Muscle layer of duodenum (tissue), 2 donors: ENCODE measurements around the gene TARDBP.
A peak's percentile ranks its signal among the peaks of the same experiment; 100 is the strongest.
"Not testable (repeated sequence)": the region's sequence is repeated elsewhere in the genome, so short reads cannot be mapped to it uniquely, and the experiment has no call there.

Experiments
- H3K27ac ChIP-seq: one replicate; pipeline ENCODE4 v1.7.0; 2013; ENCODE audit warnings: mild to moderate bottlenecking, low read length
- H3K27me3 ChIP-seq: one replicate; pipeline ENCODE4 v1.7.0; 2013; ENCODE audit warnings: low read depth, mild to moderate bottlenecking, control low read depth, low read length
- H3K36me3 ChIP-seq, 2 donors: one replicate each; pipeline ENCODE4 v1.7.0; 2013; ENCODE audit warnings: low read length in 2 of 2, control low read depth in 1 of 2, mild to moderate bottlenecking in 1 of 2; ENCODE audit not compliant: insufficient read depth in 2 of 2, control insufficient read depth in 1 of 2
- H3K4me1 ChIP-seq, 2 donors: one replicate each; pipeline ENCODE4 v1.7.0; 2013; ENCODE audit warnings: low read length in 2 of 2, mild to moderate bottlenecking in 2 of 2, control low read depth in 1 of 2, moderate library complexity in 1 of 2; ENCODE audit not compliant: insufficient read depth in 2 of 2, control insufficient read depth in 1 of 2
- H3K4me3 ChIP-seq, 2 donors: one replicate each; pipeline ENCODE4 v1.7.0; 2013; ENCODE audit warnings: low read length in 2 of 2, low read depth in 1 of 2, mild to moderate bottlenecking in 1 of 2
- H3K9me3 ChIP-seq, 2 donors: one replicate each; pipeline ENCODE4 v1.7.0; 2013; ENCODE audit warnings: low read length in 2 of 2, control low read depth in 1 of 2, mild to moderate bottlenecking in 1 of 2; ENCODE audit not compliant: control insufficient read depth in 1 of 2
- donor health status: healthy.

Gene TARDBP

DNA sequence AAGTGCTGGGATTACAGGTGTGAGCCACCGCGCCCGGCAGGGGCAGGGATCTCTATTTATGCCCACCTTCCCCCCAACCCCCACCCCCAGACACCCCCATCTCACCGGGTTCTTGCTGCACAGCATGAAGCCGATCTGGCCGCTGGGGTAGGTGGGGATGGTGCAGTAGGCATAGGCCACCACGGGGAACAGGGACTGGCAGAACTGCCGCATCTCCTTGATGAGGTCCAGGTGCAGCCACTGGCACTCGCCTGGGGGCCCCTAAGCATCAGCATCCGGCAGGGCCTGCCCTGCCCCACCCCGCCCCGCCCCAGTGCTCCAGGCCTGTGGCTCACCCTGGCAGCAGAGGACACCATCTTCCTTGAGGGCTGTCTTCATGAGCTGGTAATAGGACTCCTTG lies 43.2 kb downstream of the TARDBP start:
- no peak overlapping the region for H3K27ac ChIP-seq
- H3K27me3 ChIP-seq = no peaks in the 10 kb centered on the region
- H3K4me1 ChIP-seq = peaks cover 0 to 12% of the 10 kb centered on the region in 2 donors
- no peaks in the 10 kb centered on the region for H3K9me3 ChIP-seq
- no peak overlapping the region for H3K4me3 ChIP-seq
- peaks cover 6 to 17% of the 10 kb centered on the region in 2 donors for H3K36me3 ChIP-seq

GRCh38 chr1:11056504-11056903 lies 44.0 kb downstream of the TARDBP start:
- Histone ChIP-seq H3K36me3 (peaks cover 6 to 17% of the 10 kb centered on the region in 2 donors), H3K27ac (no peak overlapping the region), H3K9me3 (no peaks in the 10 kb centered on the region), H3K4me3 (no peak overlapping the region), H3K4me1 (peaks cover 0 to 20% of the 10 kb centered on the region in 2 donors), H3K27me3 (no peaks in the 10 kb centered on the region)

- H3K9me3 ChIP-seq = no peaks in the 10 kb centered on the region
- no peak overlapping the region for H3K27ac ChIP-seq
- H3K36me3 ChIP-seq = peaks cover 6 to 17% of the 10 kb centered on the region in 2 donors
- H3K4me3 ChIP-seq = no peak overlapping the region
- peaks cover 0 to 24% of the 10 kb centered on the region in 2 donors for H3K4me1 ChIP-seq
- no peaks in the 10 kb centered on the region for H3K27me3 ChIP-seq
These were observed 45.0 kb downstream of the TARDBP start for GRCh38 chr1:11057477-11057876.

DNA sequence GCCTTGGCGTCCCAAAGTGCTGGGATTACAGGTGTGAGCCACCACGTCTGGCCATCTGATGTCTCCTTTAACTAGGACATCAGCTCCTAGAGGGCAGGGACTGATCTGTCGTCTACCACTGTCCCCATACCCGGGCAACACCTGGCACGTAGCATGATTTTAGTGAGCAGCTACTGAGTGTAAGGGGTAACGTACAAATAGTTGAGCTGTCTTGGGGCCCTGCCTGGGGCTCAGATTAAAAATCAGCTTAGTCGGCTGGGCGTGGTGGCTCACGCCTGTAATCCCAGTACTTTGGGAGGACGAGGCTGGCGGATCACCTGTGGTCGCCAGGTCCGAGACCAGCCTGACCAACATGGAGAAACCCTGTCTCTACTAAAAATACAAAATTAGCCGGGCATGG lies 45.6 kb downstream of the TARDBP start:
- H3K27me3 ChIP-seq = no peaks in the 10 kb centered on the region
- H3K27ac ChIP-seq = no peak overlapping the region
- peaks cover 6 to 20% of the 10 kb centered on the region in 2 donors for H3K36me3 ChIP-seq
- H3K9me3 ChIP-seq = no peaks in the 10 kb centered on the region
- no peak overlapping the region for H3K4me3 ChIP-seq
- peaks cover 0 to 24% of the 10 kb centered on the region in 2 donors for H3K4me1 ChIP-seq

DNA sequence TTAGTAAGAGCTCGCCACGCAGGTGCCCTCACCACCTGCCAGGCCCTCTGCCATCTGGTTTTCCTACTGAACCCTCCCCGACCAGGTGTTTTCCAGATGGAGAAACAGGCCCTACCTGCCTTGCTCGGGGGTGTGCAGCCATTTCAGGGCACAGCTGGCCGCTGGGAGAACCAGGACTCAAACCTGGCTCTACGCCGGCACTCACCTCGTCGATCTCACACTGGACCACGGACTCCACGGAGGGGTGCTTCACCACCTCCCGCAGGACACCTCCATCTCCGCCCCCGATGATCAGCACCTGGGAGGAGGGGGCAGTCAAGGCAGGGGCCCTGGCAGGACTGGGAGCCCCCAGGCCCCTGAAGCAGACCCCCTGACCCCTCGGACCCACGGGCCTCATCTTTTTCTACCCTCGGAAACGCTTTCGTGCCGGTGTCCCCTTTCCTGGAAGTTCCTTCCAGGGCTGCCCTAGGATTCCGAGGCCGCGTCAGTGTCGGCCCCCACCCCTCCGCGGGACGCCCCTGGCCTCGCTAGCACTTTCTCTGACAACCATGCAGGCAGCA lies 46.2 kb downstream of the TARDBP start:
- Histone ChIP-seq H3K27me3 (no peaks in the 10 kb centered on the region), H3K36me3 (peaks cover 6 to 24% of the 10 kb centered on the region in 2 donors), H3K27ac (no peak overlapping the region), H3K4me3 (peak overlapping the region; percentile 67 to 92), H3K4me1 (peaks cover 0 to 24% of the 10 kb centered on the region in 2 donors), H3K9me3 (no peaks in the 10 kb centered on the region)

DNA sequence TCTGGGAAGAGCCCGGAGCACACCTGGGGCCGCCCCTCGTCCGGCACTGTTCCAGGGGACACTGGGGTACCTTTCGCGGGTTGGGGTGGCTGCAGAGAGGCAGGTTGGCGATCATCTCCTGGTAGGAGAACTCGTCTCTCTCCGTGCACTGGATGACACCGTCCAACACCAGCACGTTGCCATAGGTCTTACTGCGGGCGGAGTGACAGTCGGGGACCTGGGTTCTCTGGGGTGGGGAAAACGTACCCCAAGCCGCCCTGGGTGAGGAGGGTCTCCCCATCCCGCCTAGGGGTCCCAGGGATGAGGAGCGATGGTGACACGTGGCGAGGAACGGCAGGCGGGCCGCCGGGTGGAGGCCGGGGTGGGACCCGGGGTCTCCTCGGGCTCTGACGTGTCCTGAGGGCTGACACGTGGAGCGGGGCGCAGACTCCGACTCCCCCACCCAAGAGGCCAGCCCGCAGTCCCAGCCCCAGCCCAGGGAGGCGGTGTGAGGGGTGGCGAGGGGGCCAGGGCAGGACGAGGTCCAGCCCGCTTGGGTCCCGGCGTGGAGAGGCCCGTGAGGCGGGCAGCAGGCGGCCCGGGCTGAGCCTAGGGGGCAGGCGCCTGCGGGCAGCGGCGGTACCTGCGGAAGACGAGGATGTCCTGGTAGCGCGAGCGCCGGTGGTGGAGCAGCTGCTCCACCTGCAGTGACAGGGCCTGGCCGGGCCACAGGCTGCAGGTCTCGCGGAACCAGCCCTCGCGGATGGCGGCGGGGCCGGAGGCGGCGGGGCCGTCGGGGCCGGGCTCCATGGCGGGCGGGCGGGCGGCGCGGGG lies 46.9 kb downstream of the TARDBP start:
- H3K36me3 ChIP-seq = peaks cover 6 to 21% of the 10 kb centered on the region in 2 donors

GRCh38 chr1:11059968-11060830 lies 47.7 kb downstream of the TARDBP start, which contains the start of gene SRM:
SRM (minus strand) TSS chr1:11060018; CDS start chr1:11059943, 75 bp downstream.
- Histone ChIP-seq H3K27ac (peak within 1 kb of the TSS; percentile 76), H3K4me3 (peak within 1 kb of the TSS; percentile 92 to 93), H3K4me1 (peaks cover 0 to 24% of the 10 kb centered on the region in 2 donors), H3K36me3 (peaks cover 11 to 26% of the 10 kb centered on the region in 2 donors), H3K27me3 (no peaks in the 10 kb centered on the region), H3K9me3 (no peaks in the 10 kb centered on the region)

More for the DNA sequence above, 46.9 kb downstream of the TARDBP start:
- H3K9me3 ChIP-seq = no peaks in the 10 kb centered on the region
- peak overlapping the region; percentile 67 to 92 for H3K4me3 ChIP-seq
- peaks cover 0 to 24% of the 10 kb centered on the region in 2 donors for H3K4me1 ChIP-seq
- no peaks in the 10 kb centered on the region for H3K27me3 ChIP-seq
- no peak overlapping the region for H3K27ac ChIP-seq

GRCh38 chr1:11061652-11062365 lies 49.4 kb downstream of the TARDBP start:
- H3K27me3 ChIP-seq = no peaks in the 10 kb centered on the region
- peaks cover 13 to 29% of the 10 kb centered on the region in 2 donors for H3K36me3 ChIP-seq
- H3K27ac ChIP-seq = no peak overlapping the region
- no peaks in the 10 kb centered on the region for H3K9me3 ChIP-seq
- H3K4me3 ChIP-seq = no peak overlapping the region
- H3K4me1 ChIP-seq = peaks cover 0 to 24% of the 10 kb centered on the region in 2 donors

DNA sequence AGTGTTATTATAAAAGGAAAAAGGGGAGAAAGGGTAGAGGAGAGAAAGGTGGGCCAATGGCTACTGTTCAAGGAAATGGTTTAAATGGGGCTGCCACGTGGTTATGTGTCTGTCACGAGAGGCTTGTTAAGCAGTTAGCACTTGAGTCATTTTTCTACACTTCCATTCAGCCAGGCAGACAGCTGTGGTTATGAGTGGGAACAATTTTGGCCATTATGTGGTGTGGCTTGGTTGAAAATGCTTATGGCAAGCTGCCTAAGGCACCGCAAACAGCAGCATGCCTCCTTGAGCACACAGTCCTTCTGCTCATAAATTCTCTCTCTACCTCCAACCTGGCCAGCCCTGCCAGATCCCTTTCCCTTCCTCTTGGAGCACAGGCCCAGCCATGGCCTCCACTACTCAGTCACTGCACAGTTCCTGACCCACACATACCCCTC lies 50.5 kb downstream of the TARDBP start:
- H3K36me3 ChIP-seq = peaks cover 18 to 35% of the 10 kb centered on the region in 2 donors
- no peak overlapping the region for H3K4me3 ChIP-seq
- no peaks in the 10 kb centered on the region for H3K9me3 ChIP-seq
- no peaks in the 10 kb centered on the region for H3K27me3 ChIP-seq
- peaks cover 0 to 24% of the 10 kb centered on the region in 2 donors for H3K4me1 ChIP-seq
- H3K27ac ChIP-seq = no peak overlapping the region

DNA sequence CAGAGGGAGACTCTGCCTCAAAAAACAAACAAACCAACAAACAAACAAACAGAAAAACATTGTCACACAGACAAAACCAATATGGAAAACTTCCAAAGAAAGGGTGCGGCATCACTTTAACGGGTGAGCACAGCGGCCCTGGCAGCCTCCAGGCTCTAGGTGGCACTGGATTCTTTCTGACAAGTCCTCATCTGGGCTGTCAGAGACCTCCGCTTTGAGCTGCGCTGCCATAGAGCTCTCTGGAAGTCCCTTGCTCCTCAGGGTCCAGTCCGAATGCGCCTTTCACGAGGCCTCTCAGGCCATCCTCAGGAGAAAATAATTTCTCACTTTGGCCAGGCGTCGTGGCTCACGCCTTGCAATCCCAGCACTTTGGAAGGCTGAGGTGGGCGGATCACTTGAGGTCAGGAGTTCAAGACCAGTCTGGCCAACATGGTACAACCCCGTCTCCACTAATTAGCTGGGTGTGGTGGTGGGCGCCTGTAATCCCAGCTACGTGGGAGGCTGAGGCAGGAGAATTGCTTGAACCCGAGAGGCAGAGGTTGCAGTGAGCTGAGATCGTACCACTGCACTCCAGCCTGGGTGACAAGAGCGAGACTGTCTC lies 51.6 kb downstream of the TARDBP start:
- not testable (repeated sequence) for H3K27ac ChIP-seq, H3K27me3 ChIP-seq, H3K9me3 ChIP-seq, H3K4me3 ChIP-seq
- H3K4me1 ChIP-seq = peaks cover 0 to 18% of the 10 kb centered on the region in 2 donors
- peaks cover 29 to 46% of the 10 kb centered on the region in 2 donors for H3K36me3 ChIP-seq
